Lower leg skin (tissue), 3 donors: ENCODE data around the gene CTBP1.

Source experiments
- CTCF ChIP-seq, 3 donors: fragments of 450-650 bp; IDR thresholded peaks; one replicate each; pipeline ENCODE4 v1.5.1; 2016; ENCODE audit warnings: antibody characterized with exemption in 3 of 3, mild to moderate bottlenecking in 3 of 3, moderate library complexity in 2 of 3
- POLR2A ChIP-seq, 2 donors: fragments of 450-650 bp; IDR thresholded peaks; one replicate each; pipeline ENCODE4 v1.6.1; 2016 to 2017; ENCODE audit warnings: antibody characterized with exemption in 2 of 2, mild to moderate bottlenecking in 1 of 2, moderate library complexity in 1 of 2

GRCh38 chr4:1201851-1202525 lies 46.9 kb downstream of the CTBP1 start:
- no peak for TF ChIP-seq CTCF (IDR thresholded peaks at IDR 0.05)
- no peak for TF ChIP-seq POLR2A (IDR thresholded peaks at IDR 0.05)
